GM12872 (cell line): ENCODE measurements around the gene CHMP3.

Experiments used
- CTCF ChIP-seq: IDR thresholded peaks from 3 replicates; pipeline ENCODE4 v1.5.1; 2011; ENCODE audit warnings: low read depth, mild to moderate bottlenecking, low read length, moderate library complexity; ENCODE audit not compliant: insufficient read depth

CHMP3 gene

DNA sequence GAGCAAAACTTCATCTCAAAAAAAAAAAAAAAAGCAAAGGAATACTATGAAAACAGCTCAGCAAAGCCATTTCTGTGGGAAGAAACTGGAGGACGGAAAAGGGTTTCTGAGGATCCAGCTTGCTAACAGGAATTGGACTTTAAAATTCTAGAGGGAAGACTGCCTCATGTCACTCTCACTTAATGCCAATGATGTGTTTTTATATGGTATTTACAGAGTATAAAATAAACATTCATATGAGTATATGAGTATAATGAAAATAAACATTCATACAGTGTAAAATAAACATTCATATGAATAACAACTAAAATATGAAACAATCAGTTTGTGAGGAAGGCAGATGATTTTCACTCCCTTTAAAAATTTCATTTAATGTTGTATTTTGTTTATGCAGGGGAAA is 43.9 kb downstream of the CHMP3 start:
- no peak for TF ChIP-seq CTCF

DNA sequence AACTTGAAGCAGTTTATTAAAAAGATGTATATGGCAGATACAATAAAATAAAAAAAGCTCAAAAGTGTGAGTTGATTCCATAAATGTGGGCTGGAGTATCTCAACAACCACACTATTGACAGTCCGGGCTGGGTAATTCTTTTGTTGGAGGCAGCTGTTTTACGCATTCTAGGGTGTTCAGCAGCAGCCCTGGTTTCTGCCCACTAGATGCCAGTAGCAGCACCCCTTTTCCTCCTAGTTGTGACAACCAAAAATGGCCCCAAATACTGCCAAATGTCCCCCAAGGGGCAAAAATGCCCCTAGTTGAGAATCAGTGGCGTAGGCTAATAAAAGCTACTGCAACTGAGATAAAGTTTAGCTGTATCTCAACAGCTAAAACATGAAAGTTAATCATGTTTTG is 44.8 kb downstream of the CHMP3 start:
- TF ChIP-seq CTCF: peak; percentile 49

DNA sequence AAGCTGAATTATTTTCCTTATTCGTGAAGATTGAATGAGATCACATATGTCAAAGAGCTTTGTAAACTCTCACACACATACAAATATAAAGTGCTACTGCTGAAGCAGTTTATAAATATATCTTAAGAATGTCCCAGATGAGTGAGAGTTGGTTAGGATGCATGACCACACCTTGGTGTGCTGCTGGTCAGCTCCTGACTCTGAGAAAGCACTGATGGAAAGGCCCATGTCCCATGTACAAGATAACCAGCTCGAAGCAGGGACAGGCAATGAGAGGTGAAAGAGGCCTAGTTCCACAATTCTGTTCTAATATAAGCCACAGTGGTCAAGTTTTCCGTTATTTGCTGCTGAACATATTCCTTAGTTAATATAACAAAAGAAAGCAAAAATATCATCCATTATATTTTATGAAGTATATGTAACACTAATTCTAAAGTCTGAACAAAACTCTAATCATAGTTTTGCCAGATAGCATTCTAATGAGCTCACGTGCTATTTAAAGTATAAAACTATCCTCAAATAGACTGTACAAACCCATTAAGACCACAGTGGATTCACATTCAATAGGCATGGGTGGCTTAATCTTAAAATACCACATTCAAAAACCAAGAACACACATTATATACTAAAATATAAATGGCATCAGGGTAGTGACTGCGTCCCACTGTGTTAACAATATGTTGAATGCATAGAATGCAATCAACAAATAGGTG is 49.1 kb downstream of the CHMP3 start:
- no peak for TF ChIP-seq CTCF

GRCh38 chr2:86512892-86513291 is 50.4 kb downstream of the CHMP3 start:
- TF ChIP-seq CTCF: no peak

DNA sequence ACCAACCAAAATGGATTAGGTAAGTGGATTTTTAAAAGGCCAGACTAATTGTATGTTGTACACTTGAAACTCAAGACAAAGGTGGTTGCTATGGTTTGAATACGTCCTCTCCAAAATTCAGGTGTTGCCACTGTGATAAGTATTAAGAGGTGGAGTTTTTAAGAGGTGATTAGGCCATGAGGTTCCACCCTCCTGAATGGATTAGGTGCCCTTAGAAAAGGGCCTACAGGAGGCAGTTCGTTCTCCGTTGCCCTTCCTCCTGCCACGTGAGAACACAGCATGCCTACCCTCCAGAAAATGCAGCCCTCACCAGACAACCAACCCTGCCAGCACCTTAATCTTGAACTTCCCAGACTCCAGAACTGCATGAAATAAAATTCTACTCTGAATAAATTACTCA is 51.2 kb downstream of the CHMP3 start:
- no peak for TF ChIP-seq CTCF

- no peak for TF ChIP-seq CTCF
Measured at GRCh38 chr2:86510436-86510933, 52.8 kb downstream of the CHMP3 start.

- TF ChIP-seq CTCF: no peak
Measured at GRCh38 chr2:86507600-86507999, 55.6 kb downstream of the CHMP3 start.
